Hepatic stellate cell (primary cell): ENCODE measurements around the gene DNAJB11.
"Not testable (repeated sequence)": the region's sequence is repeated elsewhere in the genome, so short reads cannot be mapped to it uniquely, and the experiment has no call there.

Source experiments
- DNase-seq: peaks from one replicate; pipeline ENCODE4 v3.0.0; 2011; ENCODE audit warnings: low spot score

DNAJB11 gene

GRCh38 chr3:186618318-186618938, 47.9 kb downstream of the DNAJB11 start:
- DNase-seq = no peak

GRCh38 chr3:186619787-186620212, 49.3 kb downstream of the DNAJB11 start:
- no peak for DNase-seq

- no peak for DNase-seq
These were observed 49.9 kb downstream of the DNAJB11 start for GRCh38 chr3:186620213-186621092.

GRCh38 chr3:186621894-186622650, 51.6 kb downstream of the DNAJB11 start:
- DNase-seq = no peak

- no peak for DNase-seq
These were observed 52.3 kb downstream of the DNAJB11 start for GRCh38 chr3:186622651-186623310.

- no peak for DNase-seq
These were observed 54.1 kb downstream of the DNAJB11 start for GRCh38 chr3:186624598-186624997.

GRCh38 chr3:186625600-186626042, 55.1 kb downstream of the DNAJB11 start:
- no peak for DNase-seq

GRCh38 chr3:186626254-186626847, 55.8 kb downstream of the DNAJB11 start:
- no peak for DNase-seq

GRCh38 chr3:186627852-186628414, 57.4 kb downstream of the DNAJB11 start:
- DNase-seq = no peak

GRCh38 chr3:186628756-186629155, 58.2 kb downstream of the DNAJB11 start:
- no peak for DNase-seq

- DNase-seq = no peak
These were observed 60.6 kb downstream of the DNAJB11 start for GRCh38 chr3:186630950-186631641.

- no peak for DNase-seq
These were observed 63.0 kb downstream of the DNAJB11 start for GRCh38 chr3:186633481-186633880.

GRCh38 chr3:186634207-186634606, 63.7 kb downstream of the DNAJB11 start:
- DNase-seq = not testable (repeated sequence)
